ENCODE measurements around the gene CBLB.
"Not testable (repeated sequence)": the region's sequence is repeated elsewhere in the genome, so short reads cannot be mapped to it uniquely, and the experiment has no call there.

The CBLB gene

GRCh38 chr3:105815331-105815730 is 53.5 kb downstream of the CBLB start:
- not testable (repeated sequence) for DNase-seq

GRCh38 chr3:105813710-105814109 is 55.1 kb downstream of the CBLB start:
- DNase-seq, result no peak

- DNase-seq, result no peak
These were observed 56.6 kb downstream of the CBLB start for GRCh38 chr3:105812194-105812586.

GRCh38 chr3:105811518-105812193 is 57.2 kb downstream of the CBLB start:
- DNase-seq, result no peak

- DNase-seq, result no peak
These were observed 59.5 kb downstream of the CBLB start for GRCh38 chr3:105809208-105809888.

- DNase-seq, result no peak
These were observed 61.1 kb downstream of the CBLB start for GRCh38 chr3:105807701-105808100.

- DNase-seq, result no peak
These were observed 61.7 kb downstream of the CBLB start for GRCh38 chr3:105807146-105807545.

- DNase-seq, result peak in 2 of 5 donors; percentile 4 to 65
These were observed 62.5 kb downstream of the CBLB start for GRCh38 chr3:105806359-105806758.

GRCh38 chr3:105805404-105805803 is 63.4 kb downstream of the CBLB start:
- DNase-seq, result no peak

GRCh38 chr3:105802118-105802706 is 66.6 kb downstream of the CBLB start:
- no peak for DNase-seq

- DNase-seq, result no peak
These were observed 67.4 kb downstream of the CBLB start for GRCh38 chr3:105801397-105801796.

GRCh38 chr3:105800320-105800719 is 68.5 kb downstream of the CBLB start:
- DNase-seq, result no peak

- DNase-seq, result no peak
These were observed 69.5 kb downstream of the CBLB start for GRCh38 chr3:105799286-105799685.

GRCh38 chr3:105798381-105798934 is 70.4 kb downstream of the CBLB start:
- DNase-seq, result no peak

GRCh38 chr3:105793040-105793439 is 75.8 kb downstream of the CBLB start:
- no peak for DNase-seq

- DNase-seq, result no peak
These were observed 76.7 kb downstream of the CBLB start for GRCh38 chr3:105791919-105792786.

GRCh38 chr3:105791131-105791530 is 77.7 kb downstream of the CBLB start:
- DNase-seq, result no peak

GRCh38 chr3:105790534-105790933 is 78.3 kb downstream of the CBLB start:
- DNase-seq, result no peak

- DNase-seq, result no peak
These were observed 80.2 kb downstream of the CBLB start for GRCh38 chr3:105788593-105788992.

- no peak for DNase-seq
These were observed 81.4 kb downstream of the CBLB start for GRCh38 chr3:105787453-105787852.

GRCh38 chr3:105786990-105787389 is 81.8 kb downstream of the CBLB start:
- no peak for DNase-seq

GRCh38 chr3:105786241-105786640 is 82.6 kb downstream of the CBLB start:
- DNase-seq, result no peak

GRCh38 chr3:105785803-105786202 is 83.0 kb downstream of the CBLB start:
- DNase-seq, result no peak

Measured in T-helper 1 cell (primary cell).